Posterior cingulate gyrus (tissue), 11 donors: Measurements from ENCODE around the gene STAC2.

Experiments used
- DNase-seq, 10 donors: peaks; one replicate each; pipeline versions ENCODE4 v3.0.0 to v3.0.0-alpha.2; 2020 to 2021; ENCODE audit warnings: mixed read lengths in 3 of 10
- intact Hi-C: fragments of 100-400 bp; cut with DNase I; formaldehyde crosslinking; loops from one replicate; pipeline ENCODE4 v1.15.1; 2023

The STAC2 gene

DNA sequence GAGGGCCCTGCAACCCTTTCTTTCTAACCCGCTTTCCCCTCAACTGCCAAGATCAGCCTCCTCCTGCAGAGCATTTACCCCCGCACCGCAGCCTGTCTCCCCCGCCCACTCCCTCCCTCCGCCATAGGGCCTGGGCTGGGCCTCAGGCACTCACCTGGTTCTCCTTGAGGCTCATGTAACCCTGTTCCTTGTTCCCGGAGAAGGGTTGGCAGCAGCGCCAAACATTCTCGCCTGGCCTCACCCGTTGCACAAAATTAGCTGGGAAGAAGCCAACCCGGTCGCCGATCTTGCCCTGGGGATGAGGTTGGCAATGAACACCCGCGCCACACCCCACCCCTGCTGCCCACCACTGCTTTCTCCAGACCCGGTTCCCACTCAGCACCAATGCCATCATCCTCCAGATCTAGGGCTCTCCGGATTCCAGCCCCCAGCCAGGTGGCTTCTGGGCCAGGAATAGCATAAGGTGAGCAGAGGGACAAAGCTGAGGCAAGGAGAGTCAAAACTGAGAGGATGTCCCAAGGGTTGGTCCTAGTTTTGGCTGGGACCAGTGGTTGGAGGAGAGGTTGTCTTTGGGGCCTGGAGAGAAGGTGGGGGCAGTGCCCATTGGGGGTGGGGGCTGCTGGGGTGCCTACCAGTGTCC lies 12.8 kb downstream of the STAC2 start:
- intact Hi-C loops = no loop called here
- peak in 2 of 10 donors; percentile 80 to 81 for DNase-seq

DNA sequence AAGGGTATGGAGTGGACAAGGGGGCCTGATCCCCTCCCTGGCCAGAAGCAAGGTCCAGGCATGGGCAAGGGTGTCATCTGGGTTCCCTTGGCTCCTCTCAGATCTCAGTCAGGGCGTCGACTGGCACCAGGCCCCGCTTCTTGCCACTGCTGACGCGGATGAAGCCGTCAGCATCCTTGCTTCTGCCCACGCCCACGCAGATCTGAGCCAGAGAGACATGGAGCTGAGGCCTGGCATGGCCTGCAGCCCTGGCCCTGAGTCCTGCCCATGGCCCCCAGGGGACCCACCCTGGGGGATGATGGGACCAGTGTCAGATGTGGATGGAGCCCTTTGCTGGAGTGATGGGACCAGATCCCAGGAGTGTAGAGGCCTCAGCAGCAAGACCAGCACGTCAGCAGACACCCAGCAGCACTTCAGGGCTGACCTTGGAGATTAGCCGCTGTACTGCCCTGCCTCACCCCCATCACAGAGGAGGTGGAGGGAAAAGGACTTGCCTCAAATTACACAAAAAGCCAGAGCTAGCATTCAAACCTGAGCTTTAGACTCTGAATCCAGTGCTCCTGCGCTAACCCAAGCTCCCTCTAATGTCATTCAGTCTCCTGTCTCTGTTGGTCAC lies 13.4 kb downstream of the STAC2 start:
- DNase-seq = peak in 6 of 10 donors; percentile 47 to 91 (median 76)
- intact Hi-C loops = no loop called here

DNA sequence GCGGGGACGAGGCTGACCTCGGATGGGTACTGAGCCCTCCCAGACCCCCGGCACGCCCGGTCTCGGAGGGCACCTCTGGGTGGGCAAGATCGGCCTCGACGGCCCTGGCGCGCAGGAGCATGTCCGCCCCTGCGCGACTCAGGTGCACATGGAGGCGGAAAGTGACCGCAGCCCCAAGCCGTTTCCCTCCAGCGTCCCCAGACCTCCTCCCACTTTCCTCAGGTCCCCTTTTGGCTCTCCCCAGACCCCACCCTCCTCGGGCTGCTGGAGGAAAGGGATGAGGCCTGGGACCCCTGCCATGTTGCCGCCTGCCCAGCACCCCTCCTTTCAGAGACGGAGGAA lies 15.7 kb downstream of the STAC2 start:
- no peak for DNase-seq
- intact Hi-C loops = no loop called here

DNA sequence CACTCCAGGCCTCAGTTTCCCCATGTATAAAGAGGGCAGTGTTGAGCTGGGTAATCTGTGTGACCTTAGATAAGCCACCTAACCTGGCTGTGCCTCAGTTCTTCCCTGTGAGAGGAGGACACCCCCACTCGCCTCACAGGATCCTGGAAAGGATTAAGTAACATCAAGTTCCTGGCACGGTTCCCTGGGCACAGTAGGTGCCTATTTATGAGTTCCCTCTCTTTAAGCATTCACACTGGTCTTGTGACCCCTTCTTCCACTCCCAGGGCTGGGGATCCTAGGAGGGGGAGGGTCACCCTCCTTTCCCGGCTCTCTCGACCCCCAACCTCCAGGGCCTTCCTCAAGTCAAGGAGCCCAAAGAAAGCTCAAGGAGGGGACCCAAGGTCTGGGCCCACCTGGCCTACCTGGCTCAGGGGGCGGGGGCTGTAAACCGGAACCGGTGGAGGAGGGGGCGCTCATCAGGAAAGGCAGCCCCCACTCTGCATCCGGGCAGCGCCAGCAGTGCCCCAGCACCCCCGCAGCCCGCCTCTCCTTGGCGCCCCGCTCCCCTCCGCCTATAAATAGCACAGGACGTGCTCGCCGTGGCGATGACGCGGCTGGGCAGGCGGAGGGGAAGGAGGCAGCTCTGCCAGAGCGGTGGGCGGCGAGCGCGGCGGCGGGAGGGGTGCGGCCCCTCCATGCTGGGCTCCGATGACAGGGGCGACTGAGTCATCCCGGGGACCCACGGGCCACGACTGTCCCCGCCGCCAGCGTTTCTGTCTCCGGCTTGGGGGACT lies 16.2 kb downstream of the STAC2 start:
- intact Hi-C loops = loop anchor here (5.0 kb wide), 1 partner anchor 33 kb away; no protein-coding TSS in a partner anchor
- DNase-seq = peak in 8 of 10 donors; percentile 32 to 96 (median 75)

DNA sequence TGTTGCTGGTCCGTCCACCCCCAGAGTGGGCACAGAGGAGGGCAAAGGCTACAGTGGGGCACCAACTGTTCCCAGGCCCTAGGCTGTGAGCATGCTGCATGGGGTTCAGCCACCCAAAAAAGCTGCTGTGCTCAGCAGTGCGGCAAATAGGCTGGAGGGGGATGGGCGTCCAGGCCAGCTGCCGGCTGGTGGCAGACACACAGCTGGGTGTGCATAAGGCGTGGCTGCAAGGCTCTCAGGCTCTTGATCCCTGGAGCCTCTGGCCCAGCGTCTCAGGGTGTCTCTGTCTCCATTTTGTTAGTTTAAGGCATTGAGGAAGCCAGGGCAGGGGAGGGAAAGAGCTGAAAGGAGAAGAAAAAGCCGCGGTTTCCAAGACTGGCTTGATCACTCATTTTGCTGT lies 16.9 kb downstream of the STAC2 start:
- intact Hi-C loops = loop anchor here (5.0 kb wide), 1 partner anchor 33 kb away; no protein-coding TSS in a partner anchor
- peak in 1 of 10 donors; percentile 87 for DNase-seq

DNA sequence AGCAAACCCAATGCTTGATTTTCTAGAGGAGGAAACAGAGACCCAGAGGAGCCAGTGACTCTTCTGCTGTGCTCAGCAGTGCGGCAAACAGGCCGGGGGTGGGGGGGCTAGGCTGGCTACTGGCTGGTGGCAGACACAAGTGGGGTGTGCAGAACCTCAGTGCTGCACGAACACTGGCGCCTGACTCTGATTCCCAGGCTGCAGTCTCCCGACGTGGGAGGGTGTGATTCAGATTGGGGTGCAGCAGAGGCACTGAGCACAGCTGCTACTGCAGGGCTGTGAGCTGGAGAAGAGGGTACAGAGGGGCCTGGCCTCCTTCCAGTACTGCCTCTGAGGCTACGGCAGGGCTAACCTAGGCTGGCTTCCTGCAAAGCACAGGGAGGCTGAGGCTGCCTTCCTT lies 17.6 kb downstream of the STAC2 start:
- intact Hi-C loops = loop anchor here (5.0 kb wide), 1 partner anchor 34 kb away; no protein-coding TSS in a partner anchor

DNA sequence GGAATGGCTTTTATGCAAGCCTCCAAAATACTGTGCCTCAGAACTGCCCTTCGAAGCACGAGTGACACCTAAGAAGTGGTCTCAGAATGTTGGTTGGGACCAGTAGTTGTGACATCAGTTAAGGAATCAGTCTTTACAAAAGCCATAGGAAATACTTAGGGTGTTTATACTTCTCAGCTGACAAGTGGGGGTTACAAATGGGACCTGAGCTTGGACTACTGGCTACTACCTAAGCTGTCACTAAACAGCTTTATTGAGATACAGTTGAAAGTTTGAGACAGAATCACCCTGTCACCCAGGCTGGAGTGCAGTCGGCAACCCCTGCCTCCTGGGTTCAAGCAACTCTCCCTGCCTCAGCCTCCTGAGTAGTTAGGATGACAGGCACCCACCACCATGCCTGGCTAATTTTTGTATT lies 20.6 kb downstream of the STAC2 start:
- intact Hi-C loops = loop anchor here (5.0 kb wide), 1 partner anchor 37 kb away; no protein-coding TSS in a partner anchor

More for the DNA sequence above, 17.6 kb downstream of the STAC2 start:
- peak in 8 of 10 donors; percentile 73 to 97 (median 88) for DNase-seq

DNA sequence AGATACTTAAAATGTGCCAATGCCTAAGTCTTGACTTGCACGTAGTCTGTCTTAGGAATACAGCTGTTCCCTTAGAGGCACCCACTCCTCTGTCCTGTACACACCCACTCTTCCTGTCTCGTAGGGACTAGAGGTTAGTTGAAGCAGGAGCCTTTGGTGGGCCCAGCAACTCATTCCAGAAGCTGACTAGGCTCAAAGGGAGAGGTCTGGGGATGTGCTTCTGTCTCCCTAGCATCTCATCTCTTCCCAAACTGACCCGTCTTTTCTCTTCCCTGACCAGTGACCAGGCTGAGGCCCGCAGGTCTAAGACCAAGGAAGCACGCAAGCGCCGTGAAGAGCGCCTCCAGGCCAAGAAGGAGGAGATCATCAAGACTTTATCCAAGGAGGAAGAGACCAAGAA lies 21.5 kb downstream of the STAC2 start:
- intact Hi-C loops = no loop called here
- no peak for DNase-seq

More for the DNA sequence above, 20.6 kb downstream of the STAC2 start:
- DNase-seq = no peak

DNA sequence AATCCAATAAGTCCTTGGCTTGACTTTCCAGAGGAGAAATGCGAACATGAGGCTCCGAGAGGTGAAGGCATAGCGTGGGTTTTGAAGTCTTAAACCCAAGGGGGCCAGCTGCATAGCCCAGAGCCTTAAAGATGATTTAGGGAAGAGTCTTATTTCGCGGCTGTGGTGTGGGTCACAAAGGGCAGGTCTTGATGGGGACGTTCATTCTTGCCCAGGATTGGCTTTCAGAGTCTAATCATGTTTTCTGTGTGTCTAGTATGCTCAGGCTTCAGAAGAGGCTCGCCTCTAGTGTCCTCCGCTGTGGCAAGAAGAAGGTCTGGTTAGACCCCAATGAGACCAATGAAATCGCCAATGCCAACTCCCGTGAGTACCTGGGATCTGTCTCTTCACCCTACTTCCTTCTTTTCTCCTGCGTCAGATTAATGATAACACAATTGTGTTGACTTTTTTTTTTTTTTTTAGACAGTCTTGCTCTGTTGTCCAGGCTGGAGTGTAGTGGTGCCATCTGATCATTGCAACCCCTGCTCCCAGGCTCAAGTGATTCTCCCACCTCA lies 24.7 kb downstream of the STAC2 start:
- intact Hi-C loops = no loop called here
- DNase-seq = no peak

DNA sequence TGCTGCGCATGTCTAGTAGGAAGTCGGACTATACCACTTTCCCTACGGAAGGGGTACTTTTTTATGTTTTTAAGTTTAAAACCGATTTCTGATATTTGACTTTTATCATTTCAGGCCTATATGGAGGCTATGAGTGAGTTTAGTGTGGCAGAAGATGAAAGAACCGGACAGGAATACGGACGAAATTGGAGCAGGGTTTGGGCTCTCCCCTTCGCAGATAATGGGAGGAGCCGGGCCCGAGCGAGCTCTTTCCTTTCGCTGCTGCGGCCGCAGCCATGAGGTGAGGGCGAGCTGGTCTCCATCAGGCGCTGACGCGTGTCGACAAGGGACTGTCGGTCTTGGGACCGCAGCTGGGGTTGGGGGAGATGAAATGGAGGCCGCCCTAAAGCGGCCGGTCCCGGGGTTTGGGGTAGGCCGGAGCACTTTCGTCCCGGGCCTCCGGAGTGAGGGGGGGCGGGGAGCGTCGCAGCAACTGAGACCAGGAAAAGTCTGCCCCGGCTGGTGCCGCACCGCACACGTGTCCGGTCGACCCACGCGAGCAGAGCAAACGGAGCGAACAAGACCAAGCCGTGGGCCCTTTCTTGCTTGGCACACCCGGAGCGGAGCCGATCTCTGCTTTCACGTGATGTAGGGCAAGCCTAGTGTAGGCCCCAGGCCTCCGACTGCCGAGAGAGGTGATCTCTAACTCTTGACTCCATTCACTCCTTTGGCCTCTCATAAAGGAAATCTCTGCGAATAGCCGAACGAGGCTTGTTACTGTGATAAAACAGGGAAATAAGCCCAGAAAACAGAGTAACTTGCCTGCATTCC lies 25.5 kb downstream of the STAC2 start, which contains the start of gene RPL19:
RPL19 (plus strand) TSS at position 214 of the 810 bp plus-strand sequence; CDS start at position 276, 62 bp downstream.
- intact Hi-C loops = no loop called here
- DNase-seq = peak in 9 of 10 donors; percentile 64 to 96 (median 77)

DNA sequence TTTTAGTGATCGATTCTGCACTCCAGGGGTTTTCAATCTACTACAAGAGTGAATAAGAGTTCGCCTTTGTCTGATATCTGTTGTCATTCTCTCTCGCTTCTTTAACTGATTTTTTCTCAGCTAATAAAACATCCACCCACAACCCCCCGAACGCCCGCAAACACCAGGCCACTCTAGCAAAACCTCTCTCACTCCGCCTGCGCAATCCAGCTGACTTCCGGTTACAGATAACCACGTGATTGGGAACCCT lies 26.0 kb downstream of the STAC2 start:
- intact Hi-C loops = loop anchor here (5.0 kb wide), 1 partner anchor 47 kb away; the partner anchor contains the start of gene PLXDC1
- DNase-seq = peak; percentile 77 to 96 (median 85)

DNA sequence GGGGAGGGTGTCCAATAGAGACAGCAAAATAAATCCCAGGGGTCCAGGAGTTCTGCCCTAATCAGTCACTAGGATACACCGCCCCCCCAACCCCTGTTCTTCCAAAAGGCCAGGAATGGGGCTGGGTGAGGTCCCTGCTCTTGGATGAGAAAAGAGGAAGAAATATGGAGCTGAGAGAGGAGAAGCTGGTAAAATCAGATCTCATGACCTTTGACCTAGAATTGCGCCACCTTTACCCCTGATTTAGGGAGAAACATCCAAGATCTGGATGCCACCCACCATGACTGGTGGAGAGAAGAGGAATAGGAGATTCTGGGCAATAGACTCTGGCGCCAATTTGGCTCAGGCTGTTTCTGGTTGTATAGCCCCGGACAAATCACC lies 27.6 kb downstream of the STAC2 start:
- no peak for DNase-seq
- intact Hi-C loops = loop anchor here (5.0 kb wide), 1 partner anchor 46 kb away; the partner anchor contains the start of gene PLXDC1

DNA sequence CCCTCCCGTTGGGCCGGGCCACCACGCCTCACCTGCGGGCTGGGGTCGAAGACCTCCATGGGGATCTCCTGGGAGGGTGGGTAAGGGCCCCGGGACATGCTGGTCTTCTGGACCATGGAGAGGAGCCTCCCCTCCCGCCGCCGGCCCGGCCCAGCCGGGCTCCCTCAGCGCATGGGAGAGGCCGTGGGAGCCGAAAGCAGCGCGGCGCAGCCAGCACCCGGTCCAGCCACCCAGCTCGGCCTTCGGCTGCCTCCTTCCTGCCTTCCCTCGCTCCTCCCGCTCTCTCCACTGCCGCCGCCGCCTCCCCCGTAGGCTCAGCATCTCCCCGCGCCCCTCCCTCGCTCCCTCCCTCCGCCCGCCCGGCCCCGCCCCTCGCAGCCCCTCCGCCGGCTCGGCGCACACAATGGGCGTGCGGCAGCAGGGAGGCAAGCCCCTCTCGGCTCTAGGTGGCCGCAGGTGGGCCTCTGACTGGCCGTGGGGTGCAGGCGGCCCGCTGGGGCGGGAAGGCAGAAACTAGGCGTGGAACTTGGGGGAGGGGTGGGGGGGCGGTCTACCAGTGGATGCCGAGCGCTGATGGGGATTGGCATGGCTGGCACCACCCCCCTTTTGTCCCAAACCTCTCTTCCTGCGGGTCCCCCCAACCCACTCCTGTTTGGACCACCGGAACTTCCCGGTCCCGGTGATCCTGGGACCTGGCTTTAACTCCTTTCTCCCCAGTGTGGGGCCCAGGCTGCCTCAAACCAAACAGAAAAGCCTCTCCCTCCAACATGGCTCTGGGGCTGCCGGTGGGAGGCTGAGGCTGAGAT lies 28.2 kb downstream of the STAC2 start, which contains the start of gene CACNB1:
CACNB1 (minus strand) TSS at position 290 of the 806 bp plus-strand sequence; CDS start at position 116, 174 bp downstream.
- peak; percentile 60 to 97 (median 79) for DNase-seq
- intact Hi-C loops = loop anchor here (5.0 kb wide), 1 partner anchor 45 kb away; the partner anchor contains the start of gene PLXDC1

DNA sequence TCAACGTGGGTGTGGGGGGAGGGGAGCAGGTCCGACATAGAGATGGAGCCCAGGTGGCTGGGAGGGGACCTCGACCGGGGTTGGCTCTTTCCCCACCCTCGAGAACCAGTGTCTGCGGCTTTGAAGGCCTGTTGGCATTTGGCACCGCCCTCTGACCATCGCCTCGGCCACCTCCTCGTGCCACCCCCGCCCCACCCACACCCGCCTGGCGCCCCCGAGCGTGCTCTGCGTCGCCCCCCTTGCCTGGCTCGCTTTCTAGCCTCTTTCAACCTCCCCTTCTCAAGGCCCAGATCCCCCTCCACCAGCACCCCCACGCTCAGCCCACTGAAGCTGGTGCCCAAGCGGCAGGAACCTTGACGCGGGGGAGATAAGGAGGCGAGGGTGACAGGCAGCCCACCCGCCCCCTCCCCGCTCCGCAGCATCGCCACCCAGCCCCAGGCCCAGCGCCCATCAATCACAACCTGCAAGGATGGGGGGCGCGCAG lies 28.9 kb downstream of the STAC2 start:
- intact Hi-C loops = loop anchor here (5.0 kb wide), 1 partner anchor 45 kb away; the partner anchor contains the start of gene PLXDC1
- no peak for DNase-seq

DNA sequence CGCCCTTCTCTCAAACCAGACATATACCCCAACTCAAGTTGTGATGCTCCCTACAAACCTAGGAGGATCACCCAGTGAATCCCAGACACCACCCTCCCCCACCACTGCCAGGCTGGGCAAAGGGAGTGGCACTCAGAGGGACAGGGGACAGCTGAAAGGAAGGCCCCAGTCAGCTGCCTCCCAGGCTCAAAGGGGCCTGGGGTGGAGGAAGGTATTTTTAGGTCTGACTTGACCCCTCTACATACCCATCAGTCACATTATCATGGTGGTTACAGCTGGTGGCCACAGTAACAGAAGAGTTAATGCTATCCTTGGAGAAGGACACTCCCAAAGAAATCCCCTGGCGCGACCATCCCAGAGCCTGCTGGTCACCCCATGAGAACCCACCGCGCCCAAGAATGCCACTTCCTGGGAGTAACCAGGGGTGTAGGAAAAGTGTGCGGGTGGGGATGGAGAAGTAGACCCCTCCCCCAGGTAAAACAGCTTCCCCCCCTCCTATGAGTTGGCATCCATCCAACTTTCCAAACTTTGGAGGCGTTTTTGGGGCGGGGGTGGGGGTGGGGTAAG lies 29.4 kb downstream of the STAC2 start:
- DNase-seq = no peak
- intact Hi-C loops = loop anchor here (5.0 kb wide), 1 partner anchor 44 kb away; the partner anchor contains the start of gene PLXDC1

DNA sequence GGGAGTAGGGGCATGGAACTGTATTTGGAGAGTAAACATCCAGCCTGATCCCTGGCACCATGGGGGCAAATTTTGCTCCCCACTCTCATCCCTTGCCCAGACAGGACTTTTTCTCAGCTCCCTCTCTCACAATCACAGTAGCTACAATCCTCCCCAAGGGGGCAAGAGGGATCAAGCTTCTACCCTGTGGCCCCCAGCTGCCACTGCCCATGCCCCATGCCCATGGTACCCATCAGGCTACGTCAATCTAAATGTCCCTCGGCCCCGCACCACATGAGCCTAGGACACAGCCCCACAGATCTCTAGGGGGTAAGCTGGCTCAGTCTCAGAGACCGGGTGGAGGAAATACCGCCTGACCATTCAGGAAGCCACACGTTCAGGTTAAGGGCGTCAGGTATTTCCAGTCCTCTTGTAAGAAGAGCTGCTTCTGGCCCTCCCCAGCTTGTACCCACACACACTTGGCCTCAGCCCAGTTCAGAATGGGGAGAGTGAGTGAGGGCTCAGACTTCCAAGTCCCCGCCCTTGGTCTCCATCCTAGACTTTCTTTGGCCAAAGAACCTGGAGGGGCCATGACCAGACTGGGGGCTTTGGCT lies 30.1 kb downstream of the STAC2 start:
- intact Hi-C loops = loop anchor here (5.0 kb wide), 1 partner anchor 43 kb away; the partner anchor contains the start of gene PLXDC1
- no peak for DNase-seq

DNA sequence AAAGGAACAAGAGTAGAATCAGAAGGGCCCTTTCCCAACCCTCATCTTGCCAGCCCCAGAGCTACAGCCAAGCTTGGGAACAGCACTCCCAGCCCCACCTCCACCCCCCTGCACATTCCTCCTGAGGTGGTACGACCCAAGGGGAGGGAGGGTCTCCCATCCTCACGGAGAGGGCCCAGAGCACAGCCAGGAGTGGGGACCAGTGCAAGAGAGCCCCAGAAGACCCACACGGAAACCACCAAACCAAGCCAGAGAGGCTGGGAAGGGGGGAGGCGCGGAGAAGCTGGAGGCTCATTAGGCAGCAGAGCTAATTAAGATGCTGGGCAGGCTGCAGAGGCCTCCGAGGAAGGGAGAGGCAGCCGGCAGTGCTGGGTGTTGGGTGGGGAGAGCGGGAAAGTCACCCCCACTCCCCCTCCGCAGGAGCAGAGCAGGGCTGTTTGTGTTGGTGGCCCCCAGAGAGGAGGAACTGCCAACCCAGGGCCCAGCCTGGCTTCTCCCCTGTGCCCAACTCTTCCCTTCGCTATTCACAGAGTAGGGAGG lies 30.7 kb downstream of the STAC2 start:
- intact Hi-C loops = loop anchor here (5.0 kb wide), 1 partner anchor 43 kb away; the partner anchor contains the start of gene PLXDC1
- peak in 6 of 10 donors; percentile 44 to 92 (median 79) for DNase-seq
